HT-29 (cell line): ENCODE measurements around the gene CYP46A1. TPM values are rescaled to one million over a fixed set of nuclear protein-coding genes. Genes with fewer than 3 reads are reported as not detected.
A peak's percentile ranks its signal among the peaks of the same experiment; 100 is the strongest.

Source experiments
- DNase-seq: peaks from one replicate; pipeline ENCODE4 v3.0.0-alpha.2; 2015; ENCODE audit warnings: low spot score
- total RNA-seq: library from RNA; depleted of rRNA; stranded (reverse); fragments of >200 nt; shearing (Covaris generic); gene quantifications from 2 replicates; pipeline ENCODE4 v1.2.3, GENCODE V29; 2014

Gene CYP46A1
- total RNA-seq, 1 experiment from 2014 or later = not detected

DNA sequence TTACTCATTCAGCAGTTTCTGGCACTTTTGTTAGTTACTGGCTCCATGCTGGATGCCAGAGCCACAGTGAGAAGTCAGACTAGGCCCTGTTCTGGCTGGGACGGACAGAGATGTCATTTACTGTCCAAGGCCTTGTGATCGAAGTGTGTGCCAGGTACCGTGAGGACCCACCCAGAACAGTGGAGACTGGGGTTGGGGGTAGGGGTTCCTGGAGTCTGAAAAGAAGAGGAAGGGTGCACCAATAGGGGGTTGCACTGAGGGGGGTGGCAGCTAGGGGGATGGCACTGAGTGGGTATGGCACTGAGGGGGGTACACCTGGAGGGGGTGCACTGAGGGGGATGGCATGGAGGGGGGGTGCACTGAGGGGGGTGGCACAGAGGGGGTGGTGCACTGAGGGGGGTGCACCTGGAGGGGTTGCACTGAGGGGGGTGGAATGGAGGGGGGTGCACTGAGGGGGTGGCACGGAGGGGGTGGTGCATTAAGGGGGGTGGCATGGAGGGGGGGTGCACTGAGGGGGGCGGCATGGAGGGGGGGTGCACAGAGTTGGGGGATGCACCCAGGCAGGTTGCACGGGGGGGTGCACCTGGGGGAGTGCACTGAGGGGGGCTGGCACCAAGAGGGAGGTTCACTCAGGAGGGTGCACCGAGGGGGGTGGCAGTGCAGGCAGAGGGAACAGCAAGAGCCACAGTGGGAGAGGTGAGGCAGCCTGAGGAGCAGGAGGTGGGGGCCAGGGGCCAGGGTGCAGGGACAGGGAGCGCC, 10.6 kb upstream of the CYP46A1 start:
- no peak for DNase-seq

DNA sequence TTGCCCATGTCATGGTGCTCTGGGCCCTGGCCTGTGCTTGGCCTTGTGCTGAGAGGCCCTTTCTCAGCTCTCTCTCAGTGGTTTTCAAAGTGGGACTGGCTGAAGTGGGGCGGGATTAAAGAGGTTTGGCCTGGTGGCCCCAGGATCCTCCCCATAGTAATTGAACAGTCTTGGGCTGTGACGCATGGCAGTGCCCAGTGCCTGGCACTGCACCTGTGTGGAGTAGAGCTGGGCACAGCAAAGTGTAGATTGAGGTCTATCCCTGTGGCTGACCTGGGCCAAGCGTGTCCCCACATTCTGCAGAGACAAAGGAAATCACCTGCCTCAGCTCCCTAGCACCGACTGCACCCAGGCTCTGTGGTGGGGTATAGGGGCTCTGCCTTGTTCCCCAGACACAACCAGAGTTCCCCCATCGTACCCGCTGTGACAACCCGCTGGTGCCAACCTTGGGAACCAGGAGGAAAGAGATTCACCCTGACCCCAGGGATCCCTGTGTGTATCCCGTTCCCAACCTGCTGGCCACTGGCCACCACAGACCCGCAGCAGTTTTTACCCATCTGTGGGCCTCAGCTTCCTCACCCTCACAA, 9.9 kb upstream of the CYP46A1 start:
- no peak for DNase-seq

DNA sequence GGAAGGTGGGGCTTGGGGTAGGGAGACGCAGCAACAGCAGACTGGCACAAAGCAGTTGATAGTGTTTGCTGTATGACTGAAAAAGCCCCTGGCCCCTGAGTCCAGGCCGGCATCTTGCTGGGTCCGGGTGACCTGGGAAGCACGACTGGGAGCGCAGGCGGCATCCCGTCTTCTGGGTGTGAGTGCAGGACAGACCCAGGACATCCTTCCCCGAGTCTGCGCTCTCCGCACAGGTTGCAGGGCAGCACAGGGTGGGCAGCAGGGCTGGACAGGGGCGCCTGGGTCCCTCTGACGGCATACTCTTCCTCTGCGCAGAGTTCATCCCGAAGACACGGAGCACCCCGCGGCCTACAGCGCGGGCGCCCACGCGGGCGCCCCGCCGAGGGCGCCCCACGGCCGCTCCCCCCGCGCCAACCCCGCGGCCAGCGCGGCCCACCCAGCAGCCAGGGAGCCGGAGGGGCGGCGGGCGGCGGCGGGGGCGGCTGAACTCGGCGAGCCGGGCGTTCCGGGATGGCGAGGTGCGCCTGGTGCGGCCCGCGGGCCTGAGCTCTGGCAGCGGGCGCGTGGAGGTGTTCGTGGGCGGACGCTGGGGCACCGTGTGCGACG, 9.2 kb upstream of the CYP46A1 start:
- no peak for DNase-seq

DNA sequence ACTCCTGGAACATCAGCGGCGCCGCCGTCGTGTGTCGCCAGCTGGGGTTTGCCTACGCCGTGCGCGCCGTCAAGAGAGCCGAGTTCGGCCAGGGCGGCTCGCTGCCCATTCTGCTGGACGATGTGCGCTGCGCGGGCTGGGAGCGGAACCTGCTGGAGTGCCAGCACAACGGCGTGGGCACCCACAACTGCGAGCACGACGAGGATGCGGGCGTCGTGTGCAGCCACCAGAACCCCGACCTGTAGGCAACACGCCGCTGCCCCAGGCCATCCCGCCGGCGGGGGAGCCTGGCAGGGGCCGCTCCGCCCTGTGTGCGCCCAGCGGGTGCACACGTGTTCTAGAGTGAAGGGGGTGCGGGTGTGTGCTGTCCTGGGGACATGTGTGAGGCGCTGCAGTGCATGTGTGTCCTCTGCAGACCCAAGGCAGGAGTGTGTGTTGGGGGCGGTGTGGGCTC, 8.7 kb upstream of the CYP46A1 start:
- no peak for DNase-seq

DNA sequence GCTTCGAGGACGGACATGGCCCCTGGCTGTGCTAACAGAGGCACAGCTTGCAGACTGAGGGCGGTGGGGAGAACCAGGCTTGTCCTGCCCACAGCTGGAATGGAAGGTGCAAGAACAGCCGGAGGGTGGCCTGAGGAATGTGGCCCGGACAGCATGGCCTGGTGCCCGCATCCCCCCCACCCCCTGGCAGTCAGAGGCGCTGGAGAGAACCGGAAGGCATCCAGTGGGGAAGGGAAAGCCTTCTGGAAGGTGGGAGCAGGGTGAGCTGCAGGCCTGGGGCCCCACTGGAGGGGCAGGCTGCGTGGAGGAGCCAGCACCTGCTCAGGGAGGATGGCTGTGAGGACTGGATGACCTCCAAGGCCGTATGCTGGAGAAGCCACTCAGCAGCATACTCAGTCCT, 8.1 kb upstream of the CYP46A1 start:
- no peak for DNase-seq

DNA sequence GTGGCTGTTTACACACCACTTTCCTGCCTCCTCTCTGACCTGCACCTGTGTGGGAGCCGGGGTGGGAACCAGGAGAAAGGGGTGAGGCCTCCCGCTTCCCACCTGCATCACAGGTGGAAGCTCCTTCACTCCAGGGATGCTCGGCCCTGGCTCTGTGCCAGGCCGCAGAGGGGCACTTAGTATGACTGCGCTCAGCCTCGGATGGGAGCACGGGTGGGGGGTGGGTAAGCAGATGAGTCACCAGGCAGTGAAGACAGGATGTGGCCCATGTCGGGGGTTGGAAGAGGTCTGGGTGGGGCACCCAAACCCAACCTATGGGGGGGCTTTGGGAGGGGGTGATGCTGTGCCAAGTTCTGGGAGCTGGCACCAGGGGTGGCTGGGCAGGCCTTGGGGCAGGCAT, 7.4 kb upstream of the CYP46A1 start:
- no peak for DNase-seq

DNA sequence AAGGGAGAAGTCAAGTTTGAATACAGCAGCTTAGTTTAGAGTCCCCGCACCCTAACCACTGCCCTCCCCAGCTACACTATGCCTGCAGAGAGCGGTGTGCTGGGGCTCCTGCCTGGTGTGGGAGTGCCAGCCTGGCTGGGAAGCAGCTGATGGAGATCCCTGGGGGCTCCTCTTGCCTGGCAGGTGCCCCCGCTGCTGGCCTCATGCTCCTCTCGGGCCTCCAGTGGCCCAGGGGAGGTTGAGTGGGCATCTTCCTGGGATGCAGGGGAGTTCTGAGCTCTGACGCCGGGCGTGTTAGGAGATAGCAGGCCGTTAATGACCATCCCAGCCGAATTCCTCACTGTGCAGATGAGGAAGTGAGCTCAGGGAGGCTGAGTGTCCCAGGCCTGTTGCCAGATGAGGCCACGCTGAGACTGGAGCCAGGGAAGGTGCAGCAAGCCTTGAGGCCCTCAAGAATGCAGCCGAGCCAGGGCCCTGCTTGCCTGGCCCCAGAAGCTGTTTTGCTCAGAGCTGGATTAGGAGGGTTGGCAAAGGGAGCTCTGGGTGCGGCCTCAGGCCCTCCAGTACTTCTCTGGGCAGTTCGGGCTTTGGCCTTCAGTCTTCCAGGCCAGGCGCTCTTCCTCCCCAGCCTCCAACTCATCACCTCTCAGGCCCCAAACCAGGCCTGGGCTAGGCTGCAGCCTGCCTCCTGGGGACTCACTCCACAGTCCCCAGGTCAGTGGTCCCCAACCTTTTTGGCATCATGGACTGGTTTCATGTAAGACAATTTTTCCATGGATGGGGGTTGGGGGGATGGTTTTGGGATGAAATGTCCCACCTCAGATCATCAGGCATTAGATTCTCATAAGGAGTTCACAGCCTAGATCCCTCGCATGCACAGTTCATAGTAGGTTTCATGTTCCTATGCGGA, 6.6 kb upstream of the CYP46A1 start:
- DNase-seq = no peak

DNA sequence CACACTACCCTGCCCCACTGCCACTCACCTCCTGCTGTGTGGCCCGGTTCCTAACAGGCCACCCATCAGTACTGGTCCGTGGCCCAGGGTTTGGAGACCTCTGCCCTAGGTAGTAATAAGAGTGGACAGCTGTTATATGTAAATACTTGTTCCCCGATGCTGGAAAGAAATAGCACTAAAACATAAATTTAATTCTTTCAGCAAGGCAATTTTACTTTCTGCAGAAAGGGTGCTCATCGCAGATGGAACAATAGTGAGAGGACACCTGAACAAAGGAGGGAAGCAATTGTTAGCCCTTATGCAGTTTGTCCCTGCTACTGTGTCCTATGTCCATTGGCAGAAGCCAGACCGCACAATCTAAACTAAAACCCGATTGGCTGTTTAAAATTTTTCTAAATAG, 5.9 kb upstream of the CYP46A1 start:
- no peak for DNase-seq

DNA sequence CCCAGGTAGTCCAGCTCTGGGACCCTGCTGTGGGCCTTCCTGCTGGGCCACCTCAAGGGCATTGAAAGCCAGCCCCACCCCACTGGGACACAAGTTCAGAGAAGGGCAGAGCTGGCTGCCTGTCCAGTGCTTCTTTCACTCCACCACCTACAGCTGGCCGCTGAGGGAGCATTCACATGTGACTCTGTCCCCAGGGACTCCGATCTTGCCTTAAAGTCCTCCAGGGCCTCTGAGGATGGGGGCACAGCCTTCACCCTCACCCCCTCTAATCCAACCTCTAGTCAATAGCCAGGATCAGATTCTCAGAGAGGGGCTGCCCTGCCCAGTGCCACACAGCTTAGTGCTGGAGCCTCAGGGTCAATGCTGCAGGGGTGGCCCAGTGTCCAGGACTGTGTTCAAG, 5.0 kb upstream of the CYP46A1 start:
- DNase-seq = no peak

DNA sequence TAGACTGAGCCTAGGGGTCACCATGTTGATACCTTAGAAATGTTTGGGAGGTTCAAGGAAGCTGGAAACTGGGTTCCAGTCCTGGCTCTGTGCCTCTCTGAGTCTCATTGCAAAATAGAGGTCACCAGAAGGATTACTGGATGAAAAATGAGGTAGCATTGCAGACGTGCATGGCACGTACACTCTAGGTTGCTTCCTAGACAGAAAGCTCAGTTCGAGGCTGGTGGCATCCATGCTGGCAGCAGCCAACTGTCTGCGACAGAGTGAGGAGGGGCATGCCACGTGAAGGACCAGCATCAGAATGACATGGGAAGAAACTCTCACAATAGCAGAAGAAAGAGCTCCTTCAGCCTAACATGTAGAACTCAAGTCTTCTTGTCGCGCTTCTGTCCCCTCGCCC, 4.6 kb upstream of the CYP46A1 start:
- DNase-seq = no peak

DNA sequence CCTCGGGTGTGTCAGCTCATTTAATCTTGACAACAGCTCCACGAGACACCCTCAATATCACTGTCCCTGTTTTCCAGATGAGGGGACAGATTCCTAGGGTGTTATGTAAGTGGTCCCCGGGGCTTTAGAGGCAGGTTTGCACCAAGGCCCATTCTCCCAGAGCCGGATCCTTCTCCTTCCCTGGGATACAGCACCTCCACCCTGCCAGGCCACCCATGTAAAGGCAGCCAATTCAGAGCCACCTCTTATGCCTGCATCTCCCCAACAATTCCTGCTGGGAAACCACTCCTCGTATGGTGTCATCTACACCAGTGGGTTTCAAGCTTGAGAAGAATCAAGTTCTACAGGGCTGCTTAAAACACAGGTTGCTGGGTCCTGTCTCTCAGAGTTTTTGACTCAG, 4.1 kb upstream of the CYP46A1 start:
- no peak for DNase-seq

DNA sequence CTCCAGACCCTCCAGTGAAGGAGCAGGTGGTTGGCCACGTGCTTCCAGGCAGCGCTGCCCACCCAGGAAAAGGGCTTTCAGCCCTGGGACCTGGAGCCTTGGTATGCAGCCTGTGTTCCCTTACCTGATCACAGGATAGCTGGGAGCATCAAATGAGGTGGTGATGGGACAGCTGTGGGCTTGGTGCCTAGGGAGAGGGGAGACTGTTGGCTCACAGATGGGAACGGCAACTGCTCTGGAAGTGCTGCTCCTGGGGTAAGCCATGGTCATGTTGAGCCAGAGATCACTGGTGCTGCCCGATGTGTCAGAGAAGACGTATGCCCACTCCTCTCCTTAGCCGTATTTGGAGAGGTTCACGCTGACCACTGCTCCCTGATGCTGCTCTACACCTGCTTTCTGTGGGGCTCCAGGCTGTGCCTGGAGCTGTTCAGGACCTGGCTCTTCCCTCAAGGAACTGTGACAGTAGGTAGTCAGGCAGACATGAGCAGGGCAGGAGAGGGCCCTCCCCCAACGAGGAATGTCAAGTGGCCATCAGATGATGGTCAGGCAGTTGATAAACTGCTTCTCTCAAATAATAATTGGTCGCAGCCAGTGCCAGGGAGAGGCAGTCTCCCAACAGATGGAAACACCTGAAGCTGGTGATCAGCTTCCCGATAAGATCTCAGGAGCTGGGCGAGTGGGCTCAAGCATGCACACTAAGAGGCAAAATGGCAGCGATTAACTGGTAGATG, 2.8 kb upstream of the CYP46A1 start:
- no peak for DNase-seq

DNA sequence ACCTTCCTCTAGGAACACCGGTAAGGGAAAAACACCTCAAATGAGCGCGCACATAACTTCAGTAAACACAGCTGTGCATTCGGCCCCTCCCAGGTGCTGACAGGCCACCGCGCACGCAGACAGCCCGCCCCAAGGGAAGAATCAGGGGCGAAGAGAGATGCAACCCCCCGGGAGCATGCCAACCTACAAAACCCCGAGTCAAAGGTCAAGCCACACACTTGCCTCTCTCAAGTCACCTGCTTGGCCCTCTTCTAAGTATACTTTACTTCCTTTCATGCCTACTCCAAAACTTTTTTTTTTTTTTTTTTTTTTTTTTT, 2.3 kb upstream of the CYP46A1 start:
- no peak for DNase-seq

DNA sequence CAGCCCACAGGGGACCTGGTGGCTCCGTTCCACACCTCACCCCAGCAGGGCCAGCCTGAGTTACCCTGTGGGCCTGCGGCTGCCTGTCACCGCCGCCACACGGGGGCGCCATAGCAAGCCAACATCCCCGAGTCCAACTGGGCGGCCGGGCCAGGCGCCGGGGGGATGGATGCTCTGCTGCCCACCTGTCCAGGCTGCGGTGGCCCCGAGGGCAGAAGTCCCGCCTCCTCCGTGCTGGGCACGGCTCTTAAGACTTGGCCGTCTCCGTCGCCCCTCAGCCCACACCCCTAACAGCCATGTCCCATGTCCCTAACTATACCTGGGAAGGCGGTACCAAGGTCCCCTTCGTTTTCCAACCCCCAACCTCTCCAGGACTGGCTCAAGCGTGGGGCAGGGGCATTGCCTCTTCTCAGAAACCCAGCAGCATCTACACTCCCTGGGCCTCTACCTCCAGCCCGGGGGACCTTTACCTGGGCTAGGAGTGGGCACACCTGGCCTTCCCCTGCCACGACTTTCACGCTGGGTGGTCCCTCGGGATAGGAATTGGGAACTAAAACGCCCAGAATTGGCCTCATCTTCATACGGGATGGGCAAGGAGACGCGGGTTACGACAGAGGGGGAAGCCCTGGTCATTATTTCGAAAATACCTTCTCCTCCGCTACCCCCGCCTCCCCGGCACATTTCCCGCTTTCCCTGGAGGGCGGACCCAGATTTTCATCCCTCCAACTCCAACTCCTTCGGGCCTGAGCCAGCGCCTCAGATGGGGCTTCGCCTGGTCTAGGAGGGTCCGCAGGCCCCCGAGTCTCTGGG, 1.1 kb upstream of the CYP46A1 start:
- DNase-seq = peak; percentile 65

DNA sequence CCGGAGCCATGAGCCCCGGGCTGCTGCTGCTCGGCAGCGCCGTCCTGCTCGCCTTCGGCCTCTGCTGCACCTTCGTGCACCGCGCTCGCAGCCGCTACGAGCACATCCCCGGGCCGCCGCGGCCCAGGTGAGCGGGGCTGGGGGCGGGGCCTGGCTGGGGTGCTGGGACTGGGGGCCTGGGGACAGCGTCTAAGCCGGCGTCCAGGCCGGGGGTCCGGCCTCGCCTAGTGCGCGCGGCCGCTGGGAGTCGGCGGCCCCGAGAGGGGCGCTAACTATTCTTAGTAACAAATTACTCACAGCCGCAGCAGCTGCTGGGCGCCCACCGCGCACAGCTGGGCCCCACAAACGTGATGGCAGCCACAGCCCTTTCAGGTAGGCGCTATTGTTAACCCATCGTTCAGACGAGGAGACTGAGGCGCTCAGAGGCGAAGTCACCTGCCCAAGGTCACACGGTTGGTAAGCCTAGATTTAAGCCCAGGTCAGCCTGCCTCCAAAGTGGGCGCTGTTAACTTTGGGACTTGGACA, 374 bp downstream of the CYP46A1 start:
- no peak for DNase-seq

DNA sequence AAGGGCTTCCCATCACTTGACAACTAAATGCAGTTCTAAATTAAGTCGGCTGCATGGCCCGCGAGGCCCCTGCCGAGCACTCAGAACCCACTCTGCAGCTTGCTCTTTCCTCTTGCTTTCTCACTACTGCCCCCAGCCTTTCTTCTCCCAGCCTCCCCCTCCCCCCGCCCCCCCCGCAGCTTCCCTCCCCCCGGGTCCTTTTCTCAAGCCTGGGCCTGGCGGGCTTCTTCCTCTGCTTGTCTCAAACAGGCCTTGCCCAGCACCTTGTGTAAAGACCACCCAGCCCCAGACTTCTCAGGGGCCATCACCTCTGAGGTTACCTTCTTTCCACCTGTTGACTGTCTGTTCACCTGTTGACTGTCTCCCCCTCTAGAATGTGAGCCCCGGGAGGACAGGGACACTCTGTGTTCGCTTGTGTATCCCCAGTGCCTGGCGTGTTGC, 1.1 kb downstream of the CYP46A1 start:
- DNase-seq = no peak

DNA sequence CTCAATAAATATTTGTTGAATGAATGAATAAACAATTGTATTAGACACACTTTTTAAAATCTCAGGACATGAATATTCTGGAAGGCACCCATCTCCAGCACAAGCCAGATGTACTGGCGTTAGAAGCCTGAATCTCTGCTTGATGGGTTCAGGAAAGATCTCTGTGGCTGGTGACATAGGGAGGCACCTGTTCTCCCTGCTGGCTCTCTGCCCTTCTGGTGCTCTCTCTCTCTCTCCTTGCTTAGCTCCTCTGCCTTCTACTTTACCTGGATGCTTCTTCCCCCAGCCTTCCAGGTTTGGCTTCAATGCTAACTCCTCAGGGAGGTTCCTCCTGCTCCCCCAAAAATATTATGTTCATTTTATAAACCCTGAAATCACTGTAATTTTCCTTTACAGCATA, 1.5 kb downstream of the CYP46A1 start:
- no peak for DNase-seq

DNA sequence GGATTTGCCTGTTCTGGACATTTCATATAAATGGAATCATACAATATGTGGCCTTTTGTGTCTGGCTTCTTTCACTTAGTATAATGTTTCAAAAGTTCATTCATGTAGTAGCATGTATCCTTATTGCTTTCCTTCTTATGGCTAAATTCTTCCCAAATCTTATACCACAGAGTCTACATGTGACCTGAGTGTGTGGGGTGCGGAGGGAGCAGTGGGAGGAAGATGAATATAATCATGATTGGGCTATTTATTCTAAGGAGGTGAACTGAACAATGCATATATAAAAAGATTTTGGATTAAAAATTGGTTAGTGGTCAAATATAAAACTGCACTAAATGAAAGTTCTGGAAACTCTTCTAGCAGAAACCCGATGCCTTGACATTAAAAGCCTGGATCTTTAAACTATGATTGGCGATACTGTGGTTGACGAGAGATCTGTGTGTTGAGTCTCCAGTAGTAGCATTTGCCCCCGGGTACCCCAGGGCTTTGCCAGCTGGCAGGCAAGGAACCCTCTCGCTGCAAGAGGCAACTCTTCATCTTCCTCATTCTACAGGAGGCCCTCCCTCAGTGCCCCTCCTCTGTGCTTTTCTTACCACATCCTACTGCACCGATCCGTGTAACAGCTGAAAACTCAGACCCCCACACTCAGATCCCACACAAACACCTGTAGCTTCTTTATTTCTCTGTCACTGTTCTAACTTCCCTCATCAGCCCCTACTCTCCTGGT, 2.6 kb downstream of the CYP46A1 start:
- no peak for DNase-seq
